ENCODE results near the gene RBP4. TPM values are rescaled to one million over a fixed set of nuclear protein-coding genes. Genes with fewer than 3 reads are reported as not detected.
A peak's percentile ranks its signal among the peaks of the same experiment; 100 is the strongest.

RBP4 gene
- total and polyA plus RNA-seq, 12 donors, result 0.66 to 224 (median 10.2) TPM; not detected in 1

DNA sequence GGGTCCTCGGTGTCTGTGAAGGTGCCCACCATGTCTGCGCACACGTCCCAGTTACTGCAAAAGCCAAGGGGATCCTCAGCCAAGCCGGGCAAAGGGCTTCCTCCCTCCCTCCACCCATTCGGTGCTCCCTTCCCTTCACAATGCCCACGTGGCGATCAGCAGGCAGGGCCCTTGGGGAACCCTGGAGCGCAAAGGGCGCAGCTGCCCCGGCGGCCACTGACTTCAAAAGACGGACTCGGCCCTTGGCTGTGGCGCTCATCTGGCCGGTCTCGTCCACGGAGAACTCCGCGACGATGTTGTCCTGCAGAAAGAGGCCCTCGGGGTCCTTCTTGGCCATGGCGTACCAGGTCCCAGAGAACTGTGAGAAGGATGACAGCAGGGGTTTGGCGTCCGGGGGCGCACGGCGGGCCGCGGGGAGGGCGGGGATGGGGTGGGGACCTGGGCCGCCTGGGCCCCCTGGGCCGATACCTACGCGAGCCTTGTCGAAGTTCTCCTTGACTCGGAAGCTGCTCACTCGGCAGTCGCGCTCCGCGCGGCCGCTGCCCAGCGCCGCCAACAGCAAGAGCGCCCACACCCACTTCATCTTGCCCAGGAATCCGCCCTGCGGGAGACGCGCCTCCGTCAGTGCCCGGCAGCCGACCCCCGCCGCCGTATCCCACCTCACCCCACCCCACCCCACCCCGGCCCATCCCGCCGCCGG lies 439 bp downstream of the RBP4 start:
- Histone ChIP-seq H3K36me3 (replicated peaks in 1 of 2) (no peaks in the 10 kb centered on the region), H3K27ac (no peak overlapping the region), H3K4me3 (peak overlapping the region in 1 of 4 donors; percentile 47), H3K4me1 (replicated peaks in 1 of 2) (peaks cover 5% of the 10 kb centered on the region in 2 donors), H3K9me3 (replicated peaks in 1 of 3) (no peaks in the 10 kb centered on the region), H3K27me3 (peaks cover 37% of the 10 kb centered on the region)
- TF ChIP-seq POLR2A (IDR thresholded peaks at IDR 0.05), result no peak
- no peak for TF ChIP-seq CTCF (IDR thresholded peaks at IDR 0.05)
- peak in 1 of 7 donors; percentile 9 for DNase-seq
- intact Hi-C loops (cut with DNase I), result no loop called here
- 8 to 23% (median 15%) methylated on average over 14 to 60 of the region's 60 CpGs for WGBS, 4 donors

GRCh38 chr10:93599778-93600177 lies 1.3 kb downstream of the RBP4 start:
- no peak for DNase-seq
- intact Hi-C loops (cut with DNase I), result no loop called here
- Histone ChIP-seq H3K4me1 (replicated peaks in 1 of 2) (peaks cover 5% of the 10 kb centered on the region in 2 donors), H3K9me3 (replicated peaks in 1 of 3) (no peaks in the 10 kb centered on the region), H3K27ac (no peak overlapping the region), H3K36me3 (replicated peaks in 1 of 2) (no peaks in the 10 kb centered on the region), H3K4me3 (no peak overlapping the region), H3K27me3 (peaks cover 36% of the 10 kb centered on the region)
- TF ChIP-seq POLR2A (IDR thresholded peaks at IDR 0.05) (no peak), CTCF (IDR thresholded peaks at IDR 0.05) (no peak)
- 59 to 85% (median 81%) methylated on average over 4 of the region's 4 CpGs for WGBS, 4 donors

- H3K36me3 ChIP-seq (replicated peaks in 1 of 2), result no peaks in the 10 kb centered on the region
- H3K4me1 ChIP-seq (replicated peaks in 1 of 2), result peaks cover 5% of the 10 kb centered on the region in 2 donors
- H3K9me3 ChIP-seq (replicated peaks in 1 of 3), result no peaks in the 10 kb centered on the region
- TF ChIP-seq POLR2A (IDR thresholded peaks at IDR 0.05) (no peak), CTCF (IDR thresholded peaks at IDR 0.05) (no peak)
- no peak overlapping the region for H3K4me3 ChIP-seq
- no peak for DNase-seq
- intact Hi-C loops (cut with DNase I), result no loop called here
- H3K27me3 ChIP-seq, result peaks cover 32% of the 10 kb centered on the region
- no peak overlapping the region for H3K27ac ChIP-seq
- WGBS, 4 donors, result 33 to 69% (median 55%) methylated on average over 1 of the region's 1 CpG
Observed at GRCh38 chr10:93599335-93599734, 1.7 kb downstream of the RBP4 start.

DNA sequence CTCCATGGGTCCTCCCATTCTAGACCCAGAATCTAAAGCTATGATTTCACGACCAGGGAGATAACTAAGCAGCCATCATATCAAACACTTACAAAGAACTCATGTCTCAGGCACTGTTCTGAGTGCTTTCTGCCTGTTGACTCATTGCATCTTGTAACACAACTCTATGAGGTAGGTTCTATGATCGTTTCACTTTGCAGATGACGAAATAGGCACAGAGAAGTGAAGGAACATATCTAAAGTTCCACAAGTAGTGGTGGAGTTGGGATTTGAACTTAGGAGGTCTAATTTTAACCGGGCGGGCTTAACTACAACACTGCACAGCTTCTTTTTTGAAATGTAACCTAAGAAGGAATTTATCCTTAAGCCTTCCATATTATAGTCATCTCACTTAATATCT lies 2.9 kb downstream of the RBP4 start:
- Histone ChIP-seq H3K4me1 (replicated peaks in 1 of 2) (peaks cover 5% of the 10 kb centered on the region in 2 donors), H3K9me3 (replicated peaks in 1 of 3) (no peaks in the 10 kb centered on the region), H3K27ac (no peak overlapping the region), H3K4me3 (no peak overlapping the region), H3K27me3 (peaks cover 22% of the 10 kb centered on the region), H3K36me3 (replicated peaks in 1 of 2) (no peaks in the 10 kb centered on the region)
- 78 to 90% (median 86%) methylated on average over 5 of the region's 5 CpGs for WGBS, 4 donors
- intact Hi-C loops (cut with DNase I), result no loop called here
- DNase-seq, result no peak
- no peak for TF ChIP-seq CTCF (IDR thresholded peaks at IDR 0.05)
- no peak for TF ChIP-seq POLR2A (IDR thresholded peaks at IDR 0.05)

Measured in adrenal gland (tissue), 12 donors.